ENCODE data around the gene PCSK1. TPM values are rescaled to one million over a fixed set of nuclear protein-coding genes. Genes with fewer than 3 reads are reported as not detected.
A peak's percentile ranks its signal among the peaks of the same experiment; 100 is the strongest.

The PCSK1 gene
- total and polyA plus RNA-seq, 2 of the 8 experiments (the other 6 are each of a cell fraction or from before 2014, with no cell fraction given), result 1.3 to 3.2 TPM

GRCh38 chr5:96384353-96384752 lies 48.7 kb downstream of the PCSK1 start:
- CTCF ChIA-PET (ENCODE audit: partially characterized antibody), result interaction anchor here (1.3 kb wide), 1 partner anchor 37 kb away, joined by 3 read pairs; no protein-coding TSS in a partner anchor
- Histone ChIP-seq H4K20me1 (replicated peaks in 1 of 2; ENCODE audit: control insufficient read depth in 1 of 2, insufficient read depth in 2 of 2, low read length in 2 of 2) (no peaks in the 10 kb centered on the region), H3K4ac (replicated peaks; ENCODE audit: insufficient read length, low read depth, low read length) (no peak overlapping the region), H2AFZ (ENCODE audit: low read length) (no peak overlapping the region), H2BK15ac (ENCODE audit: low read length) (no peak overlapping the region), H2AK5ac (ENCODE audit: low read depth, low read length) (no peak overlapping the region), H3K36me3 (ENCODE audit: control insufficient read depth in 2 of 4, insufficient read depth in 4 of 4, low read length in 3 of 4) (no peaks in the 10 kb centered on the region), H3K23me2 (ENCODE audit: low read depth, low read length) (no peaks in the 10 kb centered on the region; the same call in 1 of the 2 replicates), H2BK20ac (ENCODE audit: low read length) (no peak overlapping the region), H3K27ac (ENCODE audit: low read depth, low read length) (no peak overlapping the region), H3K9ac (replicated peaks in 1 of 4; ENCODE audit: extremely low read depth in 1 of 4, low read depth in 3 of 4, low read length in 3 of 4) (no peak overlapping the region), H3K4me1 (replicated peaks in 1 of 4; ENCODE audit: control insufficient read depth in 3 of 4, insufficient read depth in 4 of 4, low read length in 3 of 4) (0 out of 7 replicates have a peak, but pooled peaks cover 0 to 5% (median 0%) of the 10 kb centered on the region in 4 experiments), H2BK5ac (ENCODE audit: low read depth, low read length) (no peak overlapping the region), H3K79me2 (ENCODE audit: control insufficient read depth in 1 of 2, insufficient read depth in 2 of 2, low read length in 2 of 2) (no peaks in the 10 kb centered on the region), H3K9me3 (ENCODE audit: insufficient read depth in 2 of 2, low read depth in 1 of 2, low read length in 1 of 2) (no peaks in the 10 kb centered on the region), H4K91ac (replicated peaks; ENCODE audit: insufficient read length, low read length) (no peak overlapping the region), H2BK12ac (ENCODE audit: low read depth, low read length) (peak overlapping the region; percentile 42; the same call in 1 of the 2 replicates), H3K14ac (ENCODE audit: insufficient read length) (no peak overlapping the region), H3K4me3 (ENCODE audit: extremely low read depth in 1 of 4, insufficient read depth in 2 of 4, low read depth in 3 of 4, low read length in 4 of 4) (no peak overlapping the region), H3K27me3 (replicated peaks in 1 of 4; ENCODE audit: control insufficient read depth in 3 of 4, extremely low read depth in 1 of 4, insufficient read depth in 3 of 4, low read length in 3 of 4) (no peaks in the 10 kb centered on the region), H3K23ac (ENCODE audit: insufficient read length) (no peak overlapping the region), H3K4me2 (ENCODE audit: insufficient read depth in 1 of 2, low read depth in 2 of 2, low read length in 2 of 2) (no peak overlapping the region), H4K5ac (ENCODE audit: insufficient read length, low read depth, low read length) (no peak overlapping the region), H3K56ac (replicated peaks; ENCODE audit: insufficient read length, low read depth, low read length) (no peak overlapping the region), H2BK120ac (replicated peaks; ENCODE audit: low read depth, low read length) (no peak overlapping the region), H3K18ac (ENCODE audit: extremely low read depth, low read length) (no peak overlapping the region), H3K79me1 (ENCODE audit: low read depth, low read length) (no peaks in the 10 kb centered on the region), H4K8ac (ENCODE audit: extremely low read depth, insufficient read depth, low read length) (no peak overlapping the region)
- TF ChIP-seq RBBP5 (IDR thresholded peaks at IDR 0.05; ENCODE audit: borderline replicate concordance, low read depth, low read length) (no peak), E2F6 (IDR thresholded peaks at IDR 0.05) (no peak), CTCF (IDR thresholded peaks at IDR 0.05; ENCODE audit: control extremely low read depth in 1 of 3, insufficient read depth in 1 of 3, low read depth in 1 of 3, low read length in 3 of 3) (no peak), SP1 (IDR thresholded peaks at IDR 0.05; ENCODE audit: low read depth, low read length) (no peak), RNF2 (IDR thresholded peaks at IDR 0.05; ENCODE audit: borderline replicate concordance, low read depth, low read length, missing control alignments, poor library complexity, severe bottlenecking) (no peak), ATF2 (IDR thresholded peaks at IDR 0.05; ENCODE audit: low read length) (no peak), FOSL1 (IDR thresholded peaks at IDR 0.05; ENCODE audit: insufficient read depth, low read depth, low read length) (no peak), CREB1 (IDR thresholded peaks at IDR 0.05) (no peak), SIX5 (IDR thresholded peaks at IDR 0.05; ENCODE audit: low read depth, low read length) (no peak)
- WGBS, 2 experiments (ENCODE audit: extremely low coverage in 1 of 2, insufficient coverage in 1 of 2, insufficient read length in 1 of 2, insufficient replicate concordance in 2 of 2, low coverage in 1 of 2, low lambda C conversion rate in 2 of 2, missing lambda C conversion rate in 1 of 2), result 83% methylated on average over 3 of the region's 3 CpGs; no CpG with 5 or more reads in 1 of the 2 experiments
- POLR2A ChIA-PET (ENCODE audit: partially characterized antibody), result no interaction called here
- FAIRE-seq, result no peak
- no peak for DNase-seq (ENCODE audit: low read depth in 1 of 2, low spot score in 2 of 2)

All from H1 (cell line).